ENCODE measurements around the gene FAS. TPM values are rescaled to one million over a fixed set of nuclear protein-coding genes. Genes with fewer than 3 reads are reported as not detected.

Gene FAS
- total RNA-seq, 1 donor, result 95.9 TPM

GRCh38 chr10:88958721-88959120 lies 31.9 kb upstream of the FAS start:
- no peak overlapping the region for H3K4me3 ChIP-seq (ENCODE audit: low read depth, low read length)
- no peak for TF ChIP-seq CTCF (IDR thresholded peaks at IDR 0.05; ENCODE audit: insufficient read depth, low read depth, low read length)
- DNase-seq (ENCODE audit: low read depth), result no peak

GRCh38 chr10:88960802-88961201 lies 29.8 kb upstream of the FAS start:
- no peak overlapping the region for H3K4me3 ChIP-seq (ENCODE audit: low read depth, low read length)
- DNase-seq (ENCODE audit: low read depth), result no peak
- TF ChIP-seq CTCF (IDR thresholded peaks at IDR 0.05; ENCODE audit: insufficient read depth, low read depth, low read length), result no peak

GRCh38 chr10:88961266-88961665 lies 29.3 kb upstream of the FAS start:
- no peak for DNase-seq (ENCODE audit: low read depth)
- TF ChIP-seq CTCF (IDR thresholded peaks at IDR 0.05; ENCODE audit: insufficient read depth, low read depth, low read length), result no peak
- H3K4me3 ChIP-seq (ENCODE audit: low read depth, low read length), result no peak overlapping the region

DNA sequence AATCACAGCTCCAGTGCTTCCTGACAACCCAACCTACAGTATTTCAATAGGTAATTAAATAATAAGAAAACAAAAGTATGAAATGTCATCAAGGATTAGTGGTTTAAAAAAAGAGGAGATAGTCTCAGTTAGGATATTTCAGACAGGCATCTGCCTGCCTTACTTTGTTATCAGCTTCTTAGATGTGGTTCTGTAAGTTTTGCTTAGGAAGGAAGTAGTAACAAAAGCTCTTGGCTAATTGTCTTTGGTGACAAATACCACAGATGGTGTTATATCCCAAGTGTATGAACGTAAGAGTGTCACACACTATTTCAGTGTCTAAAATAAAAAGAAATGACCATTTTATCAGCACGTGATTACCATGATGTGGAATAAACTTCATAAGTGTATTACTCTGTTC lies 28.3 kb upstream of the FAS start:
- no peak for TF ChIP-seq CTCF (IDR thresholded peaks at IDR 0.05; ENCODE audit: insufficient read depth, low read depth, low read length)
- no peak overlapping the region for H3K4me3 ChIP-seq (ENCODE audit: low read depth, low read length)
- no peak for DNase-seq (ENCODE audit: low read depth)

GRCh38 chr10:88963318-88963717 lies 27.3 kb upstream of the FAS start:
- no peak overlapping the region for H3K4me3 ChIP-seq (ENCODE audit: low read depth, low read length)
- TF ChIP-seq CTCF (IDR thresholded peaks at IDR 0.05; ENCODE audit: insufficient read depth, low read depth, low read length), result no peak
- DNase-seq (ENCODE audit: low read depth), result no peak

- no peak overlapping the region for H3K4me3 ChIP-seq (ENCODE audit: low read depth, low read length)
- DNase-seq (ENCODE audit: low read depth), result no peak
- no peak for TF ChIP-seq CTCF (IDR thresholded peaks at IDR 0.05; ENCODE audit: insufficient read depth, low read depth, low read length)
Observed at GRCh38 chr10:88964360-88964759, 26.2 kb upstream of the FAS start.

DNA sequence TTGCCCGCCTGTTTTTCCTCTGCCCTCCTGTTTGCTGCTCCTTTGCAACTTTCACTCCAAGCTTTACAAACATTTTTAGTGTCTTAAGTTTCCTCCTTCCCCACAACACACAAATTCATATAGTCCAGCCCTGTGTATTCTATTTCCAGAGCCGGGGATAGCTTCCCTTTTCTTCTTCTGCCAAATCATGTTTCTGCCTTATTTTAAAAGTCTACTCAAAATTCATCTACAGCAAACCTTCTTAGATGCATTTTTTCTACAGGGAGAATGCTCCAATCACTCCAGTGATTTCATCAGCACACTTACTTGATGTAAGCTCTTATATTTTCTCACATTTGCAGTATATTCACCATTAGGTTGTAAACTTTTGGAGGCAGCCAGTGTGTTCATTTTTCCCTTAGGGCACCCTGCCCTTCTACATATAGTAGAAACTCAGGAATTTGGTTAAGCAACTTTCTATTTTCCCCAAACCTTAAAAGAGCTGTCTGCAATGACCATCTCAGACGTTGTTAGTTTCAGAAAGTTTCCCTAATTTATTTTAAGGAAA lies 25.7 kb upstream of the FAS start:
- no peak overlapping the region for H3K4me3 ChIP-seq (ENCODE audit: low read depth, low read length)
- TF ChIP-seq CTCF (IDR thresholded peaks at IDR 0.05; ENCODE audit: insufficient read depth, low read depth, low read length), result no peak
- peak; percentile 64 for DNase-seq (ENCODE audit: low read depth)

Data from fibroblast of villous mesenchyme (primary cell).